Right lobe of liver (tissue), 6 donors: ENCODE measurements around the gene RABEP1. TPM values are rescaled to one million over a fixed set of nuclear protein-coding genes. Genes with fewer than 3 reads are reported as not detected.
"Not testable (repeated sequence)": the region's sequence is repeated elsewhere in the genome, so short reads cannot be mapped to it uniquely, and the experiment has no call there.

ENCODE experiments used
- ATAC-seq, 4 donors: fragments of 200-7000 bp; cut with Tn5 transposase; one replicate each; pipeline ENCODE4 v1.9.1; 2020; ENCODE audit warnings: mild to moderate bottlenecking in 4 of 4, moderate library complexity in 4 of 4
- DNase-seq, 3 donors: peaks; one replicate each; pipeline ENCODE4 v3.0.0-alpha.2; 2020
- H3K27ac ChIP-seq, 3 donors: fragments of 200-600 bp; one replicate each; pipeline ENCODE4 v1.8.0; 2022
- H3K27me3 ChIP-seq, 2 donors: fragments of 200-600 bp; one replicate each; pipeline ENCODE4 v1.8.0; 2022
- H3K36me3 ChIP-seq, 4 donors: fragments of 200-600 bp; sonication (generic) in 1 of 4; one replicate each; pipeline versions ENCODE4 v1.5.1 to v1.8.0; 2017 to 2022; ENCODE audit warnings: control low read depth in 1 of 4
- H3K4me1 ChIP-seq, 4 donors: fragments of 200-600 bp; sonication (generic) in 1 of 4; one replicate each; pipeline versions ENCODE4 v1.5.1 to v1.8.0; 2017 to 2022; ENCODE audit warnings: control low read depth in 1 of 4
- H3K4me3 ChIP-seq, 3 donors: fragments of 200-600 bp; one replicate each; pipeline ENCODE4 v1.8.0; 2022
- H3K9me3 ChIP-seq, 4 donors: fragments of 200-600 bp; sonication (generic) in 1 of 4; one replicate each; pipeline versions ENCODE4 v1.5.1 to v1.8.0; 2017 to 2022; ENCODE audit warnings: control low read depth in 1 of 4
- CTCF ChIP-seq, 4 donors: fragments of 200-600 bp in 3 of 4; fragments of 450-650 bp in 1 of 4; IDR thresholded peaks; one replicate each; pipeline versions ENCODE4 v1.5.1 to v1.8.0; 2016 to 2022; ENCODE audit warnings: antibody characterized with exemption in 4 of 4, mild to moderate bottlenecking in 2 of 4
- POLR2A ChIP-seq: fragments of 450-650 bp; IDR thresholded peaks from one replicate; pipeline ENCODE4 v1.6.1; 2017; ENCODE audit warnings: antibody characterized with exemption, mild to moderate bottlenecking
- WGBS: methylation state at CpG from one replicate; pipeline ENCODE4 v1.1.6; 2018; ENCODE audit warnings: low coverage, low lambda C conversion rate; ENCODE audit not compliant: insufficient coverage; ENCODE audit errors: missing lambda C conversion rate; 5-methylcytosine and 5-hydroxymethylcytosine counted together
- intact Hi-C, 2 donors: fragments of 100-400 bp; cut with DNase I; formaldehyde crosslinking; loops; one replicate each; pipeline versions ENCODE4 v1.11.2 to v1.14.1; 2022
- long read RNA-seq: library from polyadenylated mRNA; unstranded; transcript quantifications from one replicate; pipeline ENCODE4 v2.0.0, GENCODE V29; 2019
- total RNA-seq, 6 experiments: library from RNA; depleted of rRNA in 2 of 6; stranded (reverse); fragments of >200 nt in 2 of 6; fragmentation: NEBNext Ultra II Directional in 3 of 6; extraction: Animal tissue kit (Norgen Biotek cat#: 25700) in 3 of 6; gene quantifications; one replicate each; pipeline versions ENCODE4 v1.1.0 to v1.2.4, GENCODE V29; 2016 to 2023
- donor health status: DM: no; HTN: yes; CAD: no.
- donor health status: DM: no; HTN: no; CAD: no.
- donor health status: DM: no; HTN: no; CAD: no.
- donor health status: DM: no; HTN: yes; CAD: no.
- donor health status: DM: no; HTN: yes; CAD: no.

RABEP1 gene
- total RNA-seq = 10 to 100 TPM; 15.5 to 25.4 (median 21.1) TPM
- long read RNA-seq, partial matches to known transcripts = 12 of 13 reads
- long read RNA-seq, other reads (novel, unspliced or antisense) = 1 of 13 reads

- WGBS = 2% methylated on average over 19 of the region's 98 CpGs
- TF ChIP-seq CTCF (IDR thresholded peaks at IDR 0.05) (peak in 1 of 4 donors; percentile 19), POLR2A (peak; percentile 89)
- ATAC-seq (peak; percentile 93 to 97 (median 95)), DNase-seq (peak; percentile 95 to 97 (median 97))
- peak within 1 kb of the TSS; percentile 69 to 81 (median 76) for H3K27ac ChIP-seq
- H3K36me3 ChIP-seq = no peaks in the 10 kb centered on the region
- H3K4me1 ChIP-seq = peaks cover 0 to 26% (median 5%) of the 10 kb centered on the region in 4 donors
- H3K4me3 ChIP-seq = peak within 1 kb of the TSS; percentile 67 to 91 (median 71)
- no peaks in the 10 kb centered on the region for H3K27me3 ChIP-seq
- intact Hi-C loops = no loop called here
- no peaks in the 10 kb centered on the region for H3K9me3 ChIP-seq
Measured at GRCh38 chr17:5281814-5282641, at the start of gene RABEP1. Gene RABEP1 (plus strand): TSS chr17:5282284. CDS start chr17:5282487, 203 bp downstream.

- ATAC-seq, intact Hi-C loops, H3K27me3 ChIP-seq, H3K9me3 ChIP-seq, H3K36me3 ChIP-seq: not testable (repeated sequence)
- Histone ChIP-seq H3K4me1 (peaks cover 0 to 29% (median 12%) of the 10 kb centered on the region in 4 donors), H3K27ac (peak overlapping the region in 1 of 3 donors; percentile 24), H3K4me3 (peak overlapping the region in 2 of 3 donors; percentile 3 to 37)
- peak in 1 of 3 donors; percentile 4 for DNase-seq
- 69% methylated on average over 3 of the region's 7 CpGs for WGBS
Measured at GRCh38 chr17:5233492-5233891, 48.6 kb upstream of the RABEP1 start.

GRCh38 chr17:5234645-5235576, 47.2 kb upstream of the RABEP1 start, which contains the start of gene SCIMP:
Gene SCIMP (minus strand): TSS chr17:5234860. CDS start chr17:5234755, 105 bp downstream.
- Histone ChIP-seq H3K4me1 (peaks cover 0 to 20% (median 8%) of the 10 kb centered on the region in 4 donors), H3K36me3 (no peaks in the 10 kb centered on the region), H3K9me3 (no peaks in the 10 kb centered on the region), H3K27ac (peak within 1 kb of the TSS in 2 of 3 donors; percentile 40 to 48), H3K27me3 (no peaks in the 10 kb centered on the region), H3K4me3 (peak within 1 kb of the TSS in 2 of 3 donors; percentile 3 to 37)
- DNase-seq (peak in 2 of 3 donors; percentile 38 to 58), ATAC-seq (peak; percentile 1 to 40 (median 28))
- intact Hi-C loops = loop anchor here in 1 of 2 donors (5.0 kb wide), 1 partner anchor 38 kb away; no protein-coding TSS in a partner anchor
- 78% methylated on average over 10 of the region's 19 CpGs for WGBS
- TF ChIP-seq CTCF (IDR thresholded peaks at IDR 0.05) (no peak), POLR2A (peak; percentile 36)

GRCh38 chr17:5236938-5237540, 45.0 kb upstream of the RABEP1 start:
- no peak for DNase-seq
- H3K27ac ChIP-seq = no peak overlapping the region
- intact Hi-C loops = loop anchor here in 1 of 2 donors (5.0 kb wide), 1 partner anchor 40 kb away; no protein-coding TSS in a partner anchor

More at GRCh38 chr17:5236938-5237540, 45.0 kb upstream of the RABEP1 start:
- no peak for ATAC-seq
- Histone ChIP-seq H3K9me3 (no peaks in the 10 kb centered on the region), H3K4me3 (no peak overlapping the region), H3K4me1 (peaks cover 0 to 14% (median 5%) of the 10 kb centered on the region in 4 donors), H3K36me3 (no peaks in the 10 kb centered on the region), H3K27me3 (no peaks in the 10 kb centered on the region)
- 76% methylated on average over 2 of the region's 3 CpGs for WGBS
- TF ChIP-seq CTCF (IDR thresholded peaks at IDR 0.05) = no peak
- no peak for TF ChIP-seq POLR2A
